Stimulated activated CD8-positive, alpha-beta memory T cell treated with anti-CD3 and anti-CD28 coated beads, Interleukin-12 subunit alpha, Interleukin-12 subunit beta, amount 100 ng/mL, for 24 hours (primary cell): ENCODE measurements around the gene P2RX6.
"Not testable (repeated sequence)": the region's sequence is repeated elsewhere in the genome, so short reads cannot be mapped to it uniquely, and the experiment has no call there.

Source experiments
- DNase-seq: peaks from one replicate; pipeline ENCODE4 v3.0.0-alpha.2; 2020; ENCODE audit errors: extremely low read depth

P2RX6 gene

DNA sequence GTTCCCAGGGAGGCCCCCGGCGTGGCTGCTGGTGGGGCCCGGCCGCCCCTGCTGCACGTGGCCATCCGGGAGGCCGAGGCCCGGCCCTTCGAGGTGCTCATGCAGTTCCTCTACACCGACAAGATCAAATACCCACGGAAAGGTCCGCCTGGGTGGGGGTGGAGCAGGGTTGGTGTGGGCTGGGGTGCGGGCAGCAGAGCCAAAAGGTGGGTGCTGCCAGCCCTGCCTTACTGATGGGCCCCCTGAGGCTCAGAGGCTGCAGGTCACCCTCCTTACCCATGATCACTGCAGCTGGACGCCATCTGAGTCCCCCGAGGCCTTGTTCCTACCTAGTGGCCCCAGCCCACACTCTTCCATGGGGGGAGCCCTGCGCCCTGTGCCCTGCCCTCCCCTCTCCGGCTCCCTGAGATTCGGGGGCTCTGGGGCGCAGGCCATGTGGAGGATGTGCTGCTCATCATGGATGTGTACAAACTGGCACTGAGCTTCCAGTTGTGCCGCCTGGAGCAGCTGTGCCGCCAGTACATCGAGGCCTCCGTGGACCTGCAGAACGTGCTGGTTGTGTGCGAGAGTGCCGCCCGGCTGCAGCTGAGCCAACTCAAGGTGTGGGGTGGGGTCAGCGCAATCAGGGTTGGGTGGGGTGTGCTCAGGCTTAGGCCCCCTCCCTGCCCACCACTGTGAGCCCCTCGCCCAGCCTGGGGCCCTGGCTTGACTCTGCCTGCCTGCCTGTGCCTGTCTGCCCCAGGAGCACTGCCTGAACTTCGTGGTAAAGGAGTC, 20.6 kb upstream of the P2RX6 start:
- DNase-seq, result no peak

DNA sequence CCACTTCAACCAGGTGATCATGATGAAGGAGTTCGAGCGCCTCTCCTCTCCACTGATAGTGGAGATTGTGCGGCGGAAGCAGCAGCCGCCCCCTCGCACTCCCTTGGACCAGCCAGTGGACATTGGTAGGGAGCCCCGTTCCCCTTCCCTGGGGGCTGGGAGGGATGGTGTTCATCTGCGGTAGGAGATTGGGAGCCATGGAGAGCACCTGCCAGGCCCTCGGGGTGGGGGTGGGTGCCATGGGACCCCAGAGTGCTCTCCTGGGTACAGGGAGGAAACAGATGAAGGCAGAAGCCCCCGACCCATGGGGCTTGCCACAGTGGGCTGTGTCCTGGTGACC, 20.1 kb upstream of the P2RX6 start:
- no peak for DNase-seq

DNA sequence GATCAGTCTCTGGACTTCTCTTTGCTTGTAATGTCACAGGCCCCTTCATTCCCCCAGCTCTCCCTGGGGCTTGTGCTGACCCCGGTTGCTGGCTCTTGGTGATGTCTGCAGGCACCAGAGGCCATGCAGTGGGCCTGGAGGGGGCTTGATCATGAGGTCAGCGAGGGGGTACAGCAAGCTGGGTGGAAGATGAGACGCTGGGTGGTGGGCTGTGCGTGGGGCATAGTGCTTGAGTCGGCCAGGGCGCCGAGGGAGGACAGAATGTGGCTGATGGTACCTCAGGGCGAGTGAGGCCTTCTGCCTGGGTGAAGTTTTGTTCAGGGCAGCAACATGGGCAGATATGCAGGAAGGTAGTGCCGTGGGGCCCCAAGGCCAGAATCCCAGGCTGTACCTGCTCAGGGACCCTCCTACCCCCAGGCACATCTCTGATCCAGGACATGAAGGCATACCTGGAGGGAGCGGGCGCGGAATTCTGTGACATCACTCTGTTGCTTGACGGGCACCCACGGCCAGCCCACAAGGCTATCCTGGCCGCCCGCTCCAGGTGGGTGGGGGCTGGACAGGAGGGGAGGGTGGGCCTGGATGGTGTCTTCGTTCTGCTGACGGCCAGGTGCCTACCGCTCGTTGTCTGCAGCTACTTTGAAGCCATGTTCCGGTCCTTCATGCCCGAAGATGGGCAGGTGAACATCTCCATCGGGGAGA, 19.5 kb upstream of the P2RX6 start:
- DNase-seq, result no peak

DNA sequence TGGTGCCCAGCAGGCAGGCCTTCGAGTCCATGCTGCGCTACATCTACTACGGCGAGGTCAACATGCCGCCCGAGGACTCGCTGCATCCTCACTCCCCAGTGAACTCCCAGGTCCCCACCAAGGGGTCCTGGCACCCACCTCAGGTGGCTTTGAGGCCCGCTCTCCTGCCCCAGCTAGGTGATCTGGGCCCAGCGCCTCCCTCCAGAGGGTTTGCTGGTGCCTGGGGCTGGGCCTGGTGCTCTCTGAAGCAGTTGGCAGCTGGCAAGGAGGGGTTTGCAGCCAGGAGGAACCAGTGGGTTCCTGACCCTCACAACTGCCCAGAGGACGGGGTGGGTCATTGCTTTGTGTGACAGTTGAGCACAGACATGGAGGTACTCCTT, 18.9 kb upstream of the P2RX6 start:
- DNase-seq, result no peak

DNA sequence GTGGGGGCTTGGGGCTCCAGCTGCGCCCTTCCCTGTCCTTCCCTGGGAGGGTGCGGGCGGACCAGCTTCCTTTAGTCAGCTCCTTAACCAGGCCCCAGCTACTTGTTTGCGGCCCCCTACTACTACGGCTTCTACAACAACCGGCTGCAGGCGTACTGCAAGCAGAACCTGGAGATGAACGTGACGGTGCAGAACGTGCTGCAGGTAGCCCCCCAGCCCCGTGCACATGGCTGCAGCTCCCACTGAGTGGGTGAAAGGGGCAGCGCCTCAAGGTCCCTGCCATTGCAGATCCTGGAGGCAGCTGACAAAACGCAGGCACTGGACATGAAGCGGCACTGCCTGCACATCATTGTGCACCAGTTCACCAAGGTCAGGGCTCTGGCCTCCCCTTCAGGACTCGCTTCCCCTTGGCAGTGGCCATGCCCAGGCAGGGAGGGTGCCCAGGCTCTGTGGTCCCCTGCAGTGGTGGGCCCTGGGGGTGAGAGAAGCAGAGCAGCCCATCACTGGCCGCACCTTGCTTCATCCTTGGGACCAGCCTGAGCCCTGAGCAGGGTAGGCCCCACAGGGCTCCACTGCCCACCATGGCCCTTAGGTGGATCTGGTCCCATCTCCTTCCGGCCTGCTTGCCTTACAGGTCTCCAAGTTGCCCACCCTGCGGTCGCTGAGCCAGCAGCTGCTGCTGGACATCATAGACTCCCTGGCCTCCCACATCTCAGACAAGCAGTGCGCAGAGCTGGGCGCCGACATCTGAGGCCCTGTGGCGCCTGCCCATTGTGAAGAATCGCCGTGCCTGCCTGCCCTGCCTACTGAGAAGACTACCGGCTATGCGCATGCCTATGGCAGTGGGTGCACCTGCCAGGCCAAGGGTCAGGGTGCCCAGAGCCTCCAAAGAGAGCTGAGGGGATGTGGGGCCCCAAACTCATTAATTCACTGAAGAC, 18.1 kb upstream of the P2RX6 start:
- no peak for DNase-seq

DNA sequence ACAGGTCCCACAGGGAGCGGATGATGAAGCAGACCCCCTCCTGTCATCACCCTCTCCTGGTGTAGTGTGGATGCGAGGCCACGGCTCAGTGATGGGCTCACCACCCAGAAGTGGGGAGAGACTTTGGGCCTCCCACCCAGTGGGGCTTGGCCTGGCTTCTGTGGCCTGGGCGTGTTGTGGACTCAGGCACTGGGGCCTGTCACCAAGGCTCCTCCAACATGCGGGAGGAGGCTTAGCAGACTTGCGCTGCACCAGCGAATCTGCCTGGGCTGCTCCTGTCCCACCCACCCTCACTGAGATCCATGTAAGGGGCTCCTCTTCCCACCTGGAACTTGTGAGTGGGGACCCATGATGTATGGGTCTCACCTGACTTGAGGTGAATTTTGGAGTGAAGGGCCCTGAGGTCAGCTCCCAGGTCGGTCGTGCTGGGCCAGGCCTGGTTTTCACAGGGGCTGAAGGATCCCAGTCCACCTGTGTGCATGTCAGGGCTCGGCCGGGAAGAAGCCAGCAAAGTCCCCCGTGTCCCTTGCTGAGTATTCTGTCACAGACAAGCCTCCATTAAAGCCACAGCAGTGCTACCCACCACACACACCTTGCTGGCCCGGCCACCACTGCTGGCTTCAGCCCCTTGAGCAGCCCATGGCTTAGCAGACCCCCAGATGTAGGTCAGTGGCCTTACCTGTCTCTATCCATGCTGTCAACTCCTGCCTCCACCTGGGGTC, 17.3 kb upstream of the P2RX6 start:
- no peak for DNase-seq

DNA sequence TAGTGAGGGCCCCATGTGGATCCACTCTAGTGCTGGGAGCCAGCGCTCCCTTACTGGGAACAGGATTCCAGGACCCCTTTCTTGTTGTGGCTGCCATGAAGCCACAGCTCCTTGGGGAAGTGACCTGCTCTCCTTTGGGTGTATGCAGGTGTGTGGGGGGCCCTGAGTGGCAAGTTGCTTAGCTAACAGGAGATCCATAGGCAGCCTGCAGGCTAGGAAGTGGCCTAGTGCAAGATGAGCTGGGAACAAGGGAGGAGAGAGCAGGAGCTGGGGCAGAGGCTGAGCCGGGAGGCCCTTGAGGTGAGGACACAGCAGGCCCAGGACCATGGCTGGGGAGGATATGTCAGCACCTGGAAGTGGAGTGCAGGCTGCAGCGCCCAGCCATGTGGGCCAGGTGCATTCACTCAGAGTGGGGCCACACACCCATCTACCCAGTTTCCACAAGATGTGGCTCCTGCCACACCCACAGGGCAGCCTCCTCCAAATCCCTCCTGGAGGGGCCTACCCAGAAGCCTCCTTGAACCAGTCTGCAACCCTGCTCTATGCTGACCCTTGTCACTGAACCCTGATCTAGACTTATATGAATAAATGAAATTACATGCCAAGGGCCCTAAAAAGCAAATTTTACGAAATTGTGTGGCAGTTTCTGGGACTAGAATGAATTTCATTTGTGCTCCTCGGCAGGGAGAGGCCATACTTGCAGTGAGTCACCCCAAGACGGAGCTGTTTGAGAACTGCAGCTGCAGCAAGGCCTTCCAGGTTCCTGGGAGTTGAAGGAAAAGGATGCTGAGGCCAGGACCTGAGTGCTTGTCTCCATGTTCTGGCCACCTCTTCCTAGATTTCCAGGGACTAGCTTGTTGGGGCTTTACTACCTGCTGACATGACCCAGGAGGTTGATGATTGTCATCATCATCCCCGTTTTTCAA, 16.3 kb upstream of the P2RX6 start:
- DNase-seq, result no peak

DNA sequence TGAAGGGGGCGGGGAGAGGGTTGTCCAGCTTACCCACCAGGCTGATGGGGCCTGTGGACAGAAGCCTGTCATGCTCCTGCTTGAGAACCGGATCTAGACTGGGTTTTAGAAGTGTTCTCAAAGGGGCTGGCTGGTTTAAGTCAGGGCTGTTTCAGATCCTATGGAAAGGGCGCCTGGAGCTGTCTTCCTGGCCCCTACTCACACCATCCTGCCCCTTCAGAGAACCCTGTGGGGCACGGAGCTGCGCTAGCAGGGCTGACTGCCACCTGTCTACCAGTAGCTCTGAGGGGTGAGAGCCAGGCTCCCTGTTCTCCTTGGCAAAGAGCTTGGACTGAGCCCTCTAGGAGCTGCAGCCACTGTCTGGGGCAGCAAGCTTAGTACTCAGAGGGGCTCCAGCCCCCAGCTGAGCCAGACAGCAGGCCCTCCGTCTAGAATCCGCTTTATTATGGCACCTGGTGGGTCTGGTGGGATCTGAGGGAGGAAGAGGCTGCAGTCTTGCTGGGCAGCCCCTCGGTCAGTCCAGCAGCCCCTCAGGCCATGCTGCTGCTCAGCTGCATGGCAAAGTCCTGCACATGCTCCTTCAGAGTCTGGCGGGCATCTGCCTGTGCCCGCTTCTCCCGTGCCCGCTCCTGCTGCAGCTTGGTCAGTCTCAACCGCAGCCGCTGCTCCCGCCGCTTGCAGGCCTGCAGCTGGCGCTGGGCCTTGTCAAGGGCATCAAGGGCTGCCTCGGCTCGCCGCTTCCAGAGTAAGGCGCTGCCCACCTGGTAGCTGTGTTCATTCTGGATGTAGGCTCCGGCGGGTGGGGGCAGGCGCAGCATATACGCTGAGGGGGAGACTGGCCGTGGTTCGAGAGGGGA, 15.4 kb upstream of the P2RX6 start:
- DNase-seq, result no peak

DNA sequence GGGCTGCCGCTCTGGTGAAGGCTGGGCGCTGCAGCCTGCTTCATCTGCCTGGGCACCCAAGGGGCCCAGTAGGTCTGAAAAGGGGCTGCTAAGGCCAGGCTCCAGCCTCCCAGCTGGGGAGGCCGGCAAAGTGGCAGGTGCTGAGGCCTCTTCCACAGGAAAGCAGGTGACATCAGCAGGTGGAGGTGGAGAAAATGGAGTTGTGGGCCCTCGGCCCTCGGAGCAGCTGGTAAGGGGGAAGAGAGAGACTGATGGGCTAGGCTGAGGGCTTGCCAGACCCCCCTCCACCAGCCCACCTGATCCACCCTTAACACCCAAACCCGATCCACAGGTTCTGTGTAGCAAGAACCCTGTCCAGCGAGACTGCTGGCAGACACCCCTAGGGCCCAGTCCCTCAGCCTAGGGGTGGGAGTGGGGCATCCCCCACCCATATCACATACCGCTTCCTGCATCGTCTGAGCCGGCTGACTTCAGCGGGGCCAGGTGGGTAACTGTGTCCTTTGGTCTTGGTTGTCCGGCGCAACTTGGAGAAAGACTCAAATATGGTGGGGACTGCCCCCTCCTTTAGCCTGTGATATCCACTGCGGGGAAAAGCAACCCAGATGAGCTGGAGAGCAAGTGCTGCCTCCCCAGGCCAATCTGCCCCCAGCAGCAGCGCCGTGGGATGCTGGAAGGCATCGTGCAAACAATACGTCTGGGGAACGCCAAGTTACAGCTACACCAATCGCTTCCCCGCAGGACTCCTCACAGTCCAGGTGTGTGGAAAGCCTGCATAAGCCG, 14.6 kb upstream of the P2RX6 start:
- DNase-seq, result no peak

DNA sequence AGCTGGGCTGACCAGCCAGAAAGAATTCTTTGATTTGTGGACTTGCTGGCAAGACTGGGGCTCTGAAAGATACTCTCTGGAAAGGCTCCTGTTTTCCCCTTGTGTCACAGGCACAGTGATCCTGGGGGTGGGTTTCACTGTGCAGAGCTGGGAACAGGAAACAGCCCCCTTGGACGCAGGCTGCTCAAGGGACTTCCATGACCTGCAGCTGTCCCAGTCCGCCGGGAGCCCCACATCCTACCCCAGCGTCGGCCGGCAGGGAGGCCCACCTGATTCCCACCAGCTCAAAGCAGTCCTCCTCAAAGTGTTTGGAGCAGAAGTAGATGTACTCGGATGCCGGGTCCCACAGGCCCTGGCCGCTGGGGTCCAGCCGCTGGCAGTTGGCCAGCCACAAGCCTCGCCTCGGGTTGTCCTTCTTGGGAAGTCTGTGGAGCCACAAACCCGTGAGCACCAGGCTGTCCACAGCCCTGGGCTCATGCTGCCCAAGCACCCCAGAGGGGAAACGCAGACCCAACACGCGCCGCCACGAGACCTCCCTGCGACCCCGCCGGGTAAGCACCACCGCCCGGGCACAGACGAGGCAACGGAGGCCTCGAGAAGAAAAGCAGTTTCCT, 13.9 kb upstream of the P2RX6 start:
- no peak for DNase-seq

DNA sequence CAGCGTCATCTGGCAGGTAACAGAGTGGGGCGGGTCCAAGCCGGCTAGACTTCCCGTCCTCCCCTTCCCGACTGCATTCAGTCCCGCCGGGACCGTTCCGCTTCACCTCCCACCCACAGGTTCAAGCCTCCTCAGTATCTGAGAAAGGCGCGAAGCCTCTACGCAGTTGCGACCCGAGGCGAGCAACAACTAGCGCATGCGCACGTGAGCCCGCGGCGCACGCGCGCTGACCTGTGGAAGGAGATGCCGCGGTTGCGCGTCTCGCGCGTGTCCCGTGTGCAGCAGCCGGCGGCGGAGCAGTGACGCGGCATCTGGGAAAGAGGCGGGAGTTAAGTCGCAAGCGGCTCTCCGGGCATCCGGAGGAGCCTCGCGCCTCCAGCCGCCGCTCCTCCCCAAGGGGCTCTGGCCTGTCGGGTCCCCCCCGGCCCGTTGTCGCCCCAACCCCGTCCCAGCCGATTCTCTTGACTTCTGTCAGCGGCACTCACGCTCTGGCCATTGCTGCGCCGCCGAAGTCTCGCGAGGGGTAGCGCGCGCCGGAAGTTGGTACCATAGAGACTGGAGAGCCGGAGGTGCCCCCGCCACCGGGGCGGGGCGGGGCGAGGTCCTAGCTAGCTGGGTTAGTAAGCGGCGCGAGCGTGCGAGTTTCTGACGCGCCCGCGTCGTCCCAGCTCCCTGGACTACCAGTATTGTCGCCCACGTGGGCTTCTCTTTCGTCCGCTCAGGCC, 13.2 kb upstream of the P2RX6 start, which contains the start of gene THAP7:
Gene THAP7 (minus strand): TSS at position 518 of the 725 bp plus-strand sequence. CDS start 207 bp downstream, at position 311.
- DNase-seq, result peak; percentile 96

DNA sequence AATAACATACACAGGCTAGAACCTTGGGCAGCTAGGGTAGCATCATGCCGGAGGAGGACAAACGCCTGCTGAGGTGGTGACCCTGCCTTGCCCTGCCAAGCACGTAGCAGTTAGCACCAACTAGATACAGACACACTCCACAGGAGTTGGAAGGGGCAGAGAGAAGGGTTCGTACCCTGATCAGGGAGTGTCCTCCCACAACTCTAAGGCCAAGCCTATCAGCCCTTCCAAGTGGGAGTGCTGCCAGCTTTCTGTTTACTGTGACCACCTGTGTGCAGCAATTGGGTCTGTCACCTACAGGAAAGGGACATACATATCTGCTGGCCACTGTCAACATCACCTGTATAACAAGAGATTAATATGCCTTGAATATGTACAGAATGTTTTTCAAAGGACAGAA, 11.2 kb upstream of the P2RX6 start:
- DNase-seq, result no peak

DNA sequence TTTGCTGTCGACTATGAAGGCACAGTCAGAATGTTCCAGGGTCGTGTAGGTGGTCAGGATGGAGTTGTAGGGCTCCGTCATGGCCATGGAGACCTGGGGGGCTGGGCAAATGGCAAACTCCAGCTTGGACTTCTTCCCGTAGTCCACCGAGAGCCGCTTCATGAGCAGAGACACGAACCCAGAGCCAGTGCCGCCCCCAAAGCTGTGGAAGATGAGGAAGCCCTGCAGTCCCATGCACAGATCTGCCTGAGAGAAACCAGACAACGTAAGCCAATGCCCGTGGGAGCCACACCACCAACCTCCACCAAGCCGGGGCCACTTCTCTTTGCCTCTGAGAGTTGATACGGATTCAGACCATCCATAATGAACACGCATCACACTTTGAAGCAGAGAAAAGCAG, 5.8 kb upstream of the P2RX6 start:
- not testable (repeated sequence) for DNase-seq

DNA sequence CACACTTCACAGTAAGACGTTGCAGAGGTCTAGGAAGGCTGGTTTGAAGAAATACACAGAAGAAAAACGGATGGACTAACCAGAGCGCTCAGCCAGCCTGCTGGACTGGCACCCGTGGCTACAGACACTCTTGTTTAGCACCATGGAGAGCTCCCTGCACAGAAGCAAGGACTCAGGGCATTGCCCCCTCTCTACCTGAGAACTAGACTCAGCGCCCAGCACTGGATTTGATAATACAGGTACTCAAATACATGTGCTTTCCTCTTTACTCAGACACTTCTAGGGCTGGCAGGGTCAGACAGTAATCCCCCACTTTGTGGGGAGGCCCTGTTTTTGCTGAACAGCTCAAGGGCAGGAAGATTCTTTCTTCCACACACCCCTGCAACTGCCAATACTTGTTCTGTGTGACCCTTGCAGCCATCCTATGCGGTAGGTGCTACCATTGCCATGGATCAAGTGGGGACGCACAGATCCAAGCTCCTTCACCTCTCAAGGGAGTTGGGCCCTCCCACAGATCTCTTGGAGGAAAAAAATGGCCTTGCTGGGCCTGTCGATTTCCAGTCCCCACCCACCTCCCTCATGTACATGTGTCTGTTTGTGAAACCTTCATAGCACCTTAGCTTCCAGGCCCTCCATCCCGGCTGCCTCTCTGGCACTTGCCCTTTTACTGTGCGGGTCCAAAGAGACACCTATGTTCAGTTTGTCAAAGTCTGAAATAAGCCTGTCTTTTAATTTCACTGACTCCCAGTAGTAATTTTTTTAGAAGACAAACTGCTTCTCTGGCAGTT, 5.1 kb upstream of the P2RX6 start:
- DNase-seq, result no peak

DNA sequence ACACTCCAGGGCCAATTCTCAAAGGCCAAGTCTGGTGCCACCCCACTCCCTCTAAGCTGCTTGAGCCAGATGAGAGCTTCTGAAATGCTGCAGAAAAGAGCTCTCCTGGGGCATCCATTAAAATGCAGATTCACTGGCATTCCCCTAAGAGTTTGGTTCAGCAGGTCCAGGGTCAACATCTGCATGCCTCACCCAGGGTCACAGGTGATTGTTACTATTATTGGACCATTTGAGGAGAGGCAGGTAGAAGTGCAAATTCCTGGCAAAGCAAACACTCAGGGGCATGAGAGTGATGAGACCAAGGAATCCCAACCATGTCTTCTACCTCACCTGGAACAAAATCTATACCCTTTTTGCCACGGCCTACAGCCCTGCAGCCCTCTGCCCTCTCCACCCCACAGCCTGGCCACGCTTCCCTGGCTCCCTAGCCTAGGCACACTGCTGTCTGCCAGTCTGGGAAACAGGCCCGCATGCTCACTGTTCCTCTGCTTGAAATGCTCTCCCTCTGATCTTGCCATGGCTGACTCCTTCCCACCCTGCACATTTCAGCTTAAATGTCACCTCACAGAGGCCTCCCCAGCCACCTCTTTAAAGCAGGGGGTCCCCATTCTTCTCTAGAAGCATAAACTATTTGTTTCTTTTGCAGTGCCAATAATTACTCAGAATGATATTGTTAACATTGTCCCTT, 4.4 kb upstream of the P2RX6 start:
- DNase-seq, result no peak
